ENCODE measurements around the gene VSTM4.

Gene VSTM4

GRCh38 chr10:49070701-49071100 is 44.6 kb downstream of the VSTM4 start:
- H3K4me3 ChIP-seq (ENCODE audit: low read depth, low read length): no peak overlapping the region
- TF ChIP-seq MAX (IDR thresholded peaks at IDR 0.05; ENCODE audit: low read depth, low read length): no peak
- no peak for TF ChIP-seq POLR2A (IDR thresholded peaks at IDR 0.05; ENCODE audit: extremely low read depth, insufficient read length)
- TF ChIP-seq, protein P1, sequence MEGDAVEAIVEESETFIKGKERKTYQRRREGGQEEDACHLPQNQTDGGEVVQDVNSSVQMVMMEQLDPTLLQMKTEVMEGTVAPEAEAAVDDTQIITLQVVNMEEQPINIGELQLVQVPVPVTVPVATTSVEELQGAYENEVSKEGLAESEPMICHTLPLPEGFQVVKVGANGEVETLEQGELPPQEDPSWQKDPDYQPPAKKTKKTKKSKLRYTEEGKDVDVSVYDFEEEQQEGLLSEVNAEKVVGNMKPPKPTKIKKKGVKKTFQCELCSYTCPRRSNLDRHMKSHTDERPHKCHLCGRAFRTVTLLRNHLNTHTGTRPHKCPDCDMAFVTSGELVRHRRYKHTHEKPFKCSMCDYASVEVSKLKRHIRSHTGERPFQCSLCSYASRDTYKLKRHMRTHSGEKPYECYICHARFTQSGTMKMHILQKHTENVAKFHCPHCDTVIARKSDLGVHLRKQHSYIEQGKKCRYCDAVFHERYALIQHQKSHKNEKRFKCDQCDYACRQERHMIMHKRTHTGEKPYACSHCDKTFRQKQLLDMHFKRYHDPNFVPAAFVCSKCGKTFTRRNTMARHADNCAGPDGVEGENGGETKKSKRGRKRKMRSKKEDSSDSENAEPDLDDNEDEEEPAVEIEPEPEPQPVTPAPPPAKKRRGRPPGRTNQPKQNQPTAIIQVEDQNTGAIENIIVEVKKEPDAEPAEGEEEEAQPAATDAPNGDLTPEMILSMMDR (IDR thresholded peaks at IDR 0.05; ENCODE audit: low read depth, low read length): no peak
- no peak for TF ChIP-seq MYC (IDR thresholded peaks at IDR 0.05; ENCODE audit: low read depth, low read length)
- no peak for DNase-seq (ENCODE audit: low read depth)

DNA sequence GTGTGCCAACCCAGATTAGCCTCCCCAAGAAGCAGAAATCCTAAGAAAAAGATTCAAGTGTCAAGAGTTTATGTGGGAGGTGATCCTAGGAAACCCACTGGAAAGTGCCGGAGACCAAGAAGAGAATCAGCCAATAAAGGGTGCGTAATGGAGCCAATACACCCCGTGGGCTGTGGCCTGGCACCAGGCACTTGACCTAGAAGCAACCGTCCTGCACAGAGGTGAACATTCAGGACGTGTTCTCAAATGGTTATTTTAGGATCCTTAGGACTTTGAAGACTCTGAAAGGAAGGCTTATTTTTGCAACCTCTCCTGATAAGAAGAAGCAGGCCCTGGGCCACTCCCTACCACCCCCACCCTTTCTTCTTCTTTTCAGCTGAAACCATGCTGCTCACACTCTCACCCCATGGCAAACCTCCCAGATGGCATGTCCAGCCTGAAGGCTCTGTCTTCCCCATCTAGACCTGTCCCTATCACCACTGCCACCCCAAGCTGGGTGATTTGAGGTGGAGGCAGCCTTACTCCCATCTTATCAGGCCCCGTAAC is 46.6 kb downstream of the VSTM4 start:
- no peak for DNase-seq (ENCODE audit: low read depth)
- no peak overlapping the region for H3K4me3 ChIP-seq (ENCODE audit: low read depth, low read length)
- TF ChIP-seq MAX (IDR thresholded peaks at IDR 0.05; ENCODE audit: low read depth, low read length) (no peak), MYC (IDR thresholded peaks at IDR 0.05; ENCODE audit: low read depth, low read length) (no peak), POLR2A (IDR thresholded peaks at IDR 0.05; ENCODE audit: extremely low read depth, insufficient read length) (no peak)
- TF ChIP-seq, protein P1 (IDR thresholded peaks at IDR 0.05; ENCODE audit: low read depth, low read length): no peak

GRCh38 chr10:49068209-49068608 is 47.1 kb downstream of the VSTM4 start:
- TF ChIP-seq, protein P1 (IDR thresholded peaks at IDR 0.05; ENCODE audit: low read depth, low read length): no peak
- TF ChIP-seq MAX (IDR thresholded peaks at IDR 0.05; ENCODE audit: low read depth, low read length) (no peak), MYC (IDR thresholded peaks at IDR 0.05; ENCODE audit: low read depth, low read length) (no peak), POLR2A (IDR thresholded peaks at IDR 0.05; ENCODE audit: extremely low read depth, insufficient read length) (no peak)
- DNase-seq (ENCODE audit: low read depth): no peak
- H3K4me3 ChIP-seq (ENCODE audit: low read depth, low read length): no peak overlapping the region

- DNase-seq (ENCODE audit: low read depth): no peak
- no peak overlapping the region for H3K4me3 ChIP-seq (ENCODE audit: low read depth, low read length)
- TF ChIP-seq, protein P1 (IDR thresholded peaks at IDR 0.05; ENCODE audit: low read depth, low read length): no peak
- TF ChIP-seq POLR2A (IDR thresholded peaks at IDR 0.05; ENCODE audit: extremely low read depth, insufficient read length) (no peak), MAX (IDR thresholded peaks at IDR 0.05; ENCODE audit: low read depth, low read length) (no peak), MYC (IDR thresholded peaks at IDR 0.05; ENCODE audit: low read depth, low read length) (no peak)
Observed at GRCh38 chr10:49066944-49067730, 48.2 kb downstream of the VSTM4 start.

- no peak for DNase-seq (ENCODE audit: low read depth)
- TF ChIP-seq POLR2A (IDR thresholded peaks at IDR 0.05; ENCODE audit: extremely low read depth, insufficient read length): no peak
- TF ChIP-seq, protein P1 (IDR thresholded peaks at IDR 0.05; ENCODE audit: low read depth, low read length): no peak
- no peak for TF ChIP-seq MYC (IDR thresholded peaks at IDR 0.05; ENCODE audit: low read depth, low read length)
- no peak for TF ChIP-seq MAX (IDR thresholded peaks at IDR 0.05; ENCODE audit: low read depth, low read length)
- H3K4me3 ChIP-seq (ENCODE audit: low read depth, low read length): no peak overlapping the region
Observed at GRCh38 chr10:49062229-49062628, 53.1 kb downstream of the VSTM4 start.

All from NB4 (cell line).